Umbilical cord (tissue), 2 donors: Measurements from ENCODE around the gene NHEJ1. TPM values are rescaled to one million over a fixed set of nuclear protein-coding genes. Genes with fewer than 3 reads are reported as not detected.
"Not testable (repeated sequence)": the region's sequence is repeated elsewhere in the genome, so short reads cannot be mapped to it uniquely, and the experiment has no call there.

Experiments used
- DNase-seq: peaks from one replicate; pipeline ENCODE4 v3.0.0-alpha.2; 2015; ENCODE audit warnings: low spot score
- total RNA-seq: library from RNA; depleted of rRNA; stranded (reverse); fragments of >200 nt; gene quantifications from one replicate; pipeline ENCODE4 v1.2.3, GENCODE V29; 2014; ENCODE audit warnings: low replicate concordance; ENCODE audit not compliant: insufficient read depth

NHEJ1 gene
- total RNA-seq: 13.0 TPM

GRCh38 chr2:219160186-219161017, at the start of gene NHEJ1:
Gene NHEJ1 (minus strand): TSS chr2:219160815. CDS start chr2:219158362, 2,453 bp downstream.
- peak; percentile 93 for DNase-seq

- DNase-seq: no peak
These were observed 48.9 kb upstream of the NHEJ1 start for GRCh38 chr2:219209236-219210195.

GRCh38 chr2:219207884-219208740, 47.5 kb upstream of the NHEJ1 start:
- peak; percentile 35 for DNase-seq

GRCh38 chr2:219207134-219207883, 46.7 kb upstream of the NHEJ1 start:
- no peak for DNase-seq

GRCh38 chr2:219206328-219207133, 45.9 kb upstream of the NHEJ1 start, which contains the start of gene ZFAND2B:
Gene ZFAND2B (plus strand): TSS chr2:219206782. CDS start chr2:219206988, 206 bp downstream.
- peak; percentile 97 for DNase-seq

GRCh38 chr2:219205981-219206327, 45.3 kb upstream of the NHEJ1 start:
- DNase-seq: no peak

GRCh38 chr2:219205165-219205538, 44.5 kb upstream of the NHEJ1 start:
- DNase-seq: no peak

- no peak for DNase-seq
These were observed 44.0 kb upstream of the NHEJ1 start for GRCh38 chr2:219204425-219205164.

- DNase-seq: not testable (repeated sequence)
These were observed 40.7 kb upstream of the NHEJ1 start for GRCh38 chr2:219201331-219201730.

- not testable (repeated sequence) for DNase-seq
These were observed 40.1 kb upstream of the NHEJ1 start for GRCh38 chr2:219200502-219201326.

- DNase-seq: no peak
These were observed 39.0 kb upstream of the NHEJ1 start for GRCh38 chr2:219199470-219200211.

- DNase-seq: no peak
These were observed 38.4 kb upstream of the NHEJ1 start for GRCh38 chr2:219198974-219199373.

GRCh38 chr2:219197388-219197787, 36.8 kb upstream of the NHEJ1 start:
- DNase-seq: no peak

GRCh38 chr2:219186754-219187456, 26.3 kb upstream of the NHEJ1 start:
- no peak for DNase-seq

GRCh38 chr2:219184121-219184520, 23.5 kb upstream of the NHEJ1 start:
- no peak for DNase-seq

GRCh38 chr2:219183151-219183772, 22.6 kb upstream of the NHEJ1 start:
- DNase-seq: no peak
